IMR-90 (cell line): ENCODE measurements around the gene RARS1.

Experiments used
- BHLHE40 ChIP-seq: fragments of 150-350 bp; IDR thresholded peaks from 2 replicates; pipeline ENCODE4 v1.6.1; 2016; ENCODE audit warnings: mild to moderate bottlenecking, low read depth, low read length
- CTCF ChIP-seq: conservative IDR thresholded peaks from 2 replicates; pipeline ENCODE4 v1.5.1; 2012; ENCODE audit warnings: mild to moderate bottlenecking, low read depth, low read length, improper control_type of control experiment
- MAFK ChIP-seq: IDR thresholded peaks from 2 replicates; pipeline ENCODE4 v1.6.1; 2012; ENCODE audit warnings: low read depth, low read length, improper control_type of control experiment
- MAZ ChIP-seq: IDR thresholded peaks from 2 replicates; pipeline ENCODE4 v1.6.1; 2012; ENCODE audit warnings: low read depth, mild to moderate bottlenecking, low read length, improper control_type of control experiment, moderate library complexity, borderline replicate concordance
- NFE2L2 ChIP-seq: fragments of 150-350 bp; IDR thresholded peaks from 2 replicates; pipeline ENCODE4 v1.6.1; 2016; ENCODE audit warnings: low read depth, mild to moderate bottlenecking, low read length
- POLR2A ChIP-seq: IDR thresholded peaks from 2 replicates; pipeline ENCODE4 v1.6.1; 2012; ENCODE audit warnings: mild to moderate bottlenecking, low read depth, low read length
- RAD21 ChIP-seq: IDR thresholded peaks from 2 replicates; pipeline ENCODE4 v1.6.1; 2012; ENCODE audit warnings: low read length, improper control_type of control experiment
- RCOR1 ChIP-seq: IDR thresholded peaks from 2 replicates; pipeline ENCODE4 v1.6.1; 2012; ENCODE audit warnings: mild to moderate bottlenecking, low read length, improper control_type of control experiment; ENCODE audit not compliant: insufficient replicate concordance
- SMC3 ChIP-seq: fragments of 150-350 bp; IDR thresholded peaks from 2 replicates; pipeline ENCODE4 v1.6.1; 2016; ENCODE audit warnings: low read depth, mild to moderate bottlenecking, antibody characterized with exemption, low read length, moderate library complexity
- USF2 ChIP-seq: fragments of 150-350 bp; IDR thresholded peaks from 2 replicates; pipeline ENCODE4 v1.6.1; 2017; ENCODE audit warnings: mild to moderate bottlenecking, antibody characterized with exemption, low read length, low read depth

DNA sequence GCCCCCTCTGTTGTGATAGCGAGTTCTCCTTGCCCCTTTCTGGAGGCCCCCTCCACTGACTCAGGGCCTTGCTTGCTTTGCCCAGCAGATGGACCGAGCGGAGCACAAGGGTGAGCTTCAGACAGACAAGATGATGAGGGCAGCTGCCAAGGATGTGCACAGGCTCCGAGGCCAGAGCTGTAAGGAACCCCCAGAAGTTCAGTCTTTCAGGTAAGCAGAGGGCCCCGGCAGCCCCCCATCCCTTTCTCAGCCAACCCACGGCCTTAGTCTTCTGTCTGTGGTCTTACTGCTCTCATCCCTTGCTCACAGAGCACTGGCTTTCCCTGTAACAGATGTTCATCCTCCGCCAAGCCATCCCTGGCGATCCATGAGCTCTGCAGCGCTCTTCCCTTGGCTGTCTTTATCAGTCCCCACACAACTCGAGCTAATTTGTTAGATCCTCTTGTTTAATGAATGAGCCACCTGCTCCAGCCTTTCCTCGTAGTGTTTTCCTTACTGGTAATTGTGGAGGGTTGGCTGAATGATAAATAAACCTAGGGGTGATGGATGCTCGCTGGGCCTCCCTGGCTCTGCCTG lies 18.4 kb upstream of the RARS1 start:
- TF ChIP-seq CTCF (no peak), USF2 (no peak), SMC3 (no peak), RCOR1 (no peak), POLR2A (no peak), RAD21 (no peak), MAZ (no peak), BHLHE40 (no peak), NFE2L2 (no peak), MAFK (no peak)
